Activated CD4-positive, alpha-beta T cell treated with anti-CD3 and anti-CD28 coated beads, Interleukin-2, amount 10 ng/mL, durations not matched to agents 7 days and 5 days (primary cell): ENCODE data around the gene HSPA8. TPM values are rescaled to one million over a fixed set of nuclear protein-coding genes. Genes with fewer than 3 reads are reported as not detected.

Source experiments
- CTCF ChIA-PET: fragments of 350-600 bp; sonication (Branson Sonifier 250); formaldehyde crosslinking; loops from one replicate; lab custom pipeline; 2021; ENCODE audit warnings: antibody characterized with exemption; lab: Charles Lee
- POLR2A ChIA-PET: fragments of 350-600 bp; sonication (Branson Sonifier 250); formaldehyde crosslinking; loops from one replicate; lab custom pipeline; 2021; ENCODE audit warnings: antibody characterized with exemption; lab: Charles Lee
- DNase-seq: peaks from one replicate; pipeline ENCODE4 v3.0.0-alpha.2; 2020
- H3K27ac Mint-ChIP-seq: one replicate; pipeline ENCODE4 v1.8.0; 2021; ENCODE audit warnings: mild to moderate bottlenecking, moderate library complexity, mixed read lengths
- H3K27me3 Mint-ChIP-seq: one replicate; pipeline ENCODE4 v1.8.0; 2021; ENCODE audit warnings: mixed read lengths
- H3K36me3 Mint-ChIP-seq: one replicate; pipeline ENCODE4 v1.8.0; 2021; ENCODE audit warnings: low read depth, mixed read lengths
- H3K4me1 Mint-ChIP-seq: one replicate; pipeline ENCODE4 v1.8.0; 2021; ENCODE audit warnings: mixed read lengths
- H3K4me3 Mint-ChIP-seq: one replicate; pipeline ENCODE4 v1.8.0; 2021; ENCODE audit warnings: mild to moderate bottlenecking, moderate library complexity, mixed read lengths
- H3K9me3 Mint-ChIP-seq: one replicate; pipeline ENCODE4 v1.8.0; 2021; ENCODE audit warnings: mixed read lengths
- total RNA-seq, 2 experiments: library from RNA; stranded (reverse); gene quantifications; one replicate each; pipeline ENCODE4 v1.2.3, GENCODE V29; 2021

The HSPA8 gene
- total RNA-seq, 2 experiments from 2014 or later: 2,083 to 2,541 TPM

DNA sequence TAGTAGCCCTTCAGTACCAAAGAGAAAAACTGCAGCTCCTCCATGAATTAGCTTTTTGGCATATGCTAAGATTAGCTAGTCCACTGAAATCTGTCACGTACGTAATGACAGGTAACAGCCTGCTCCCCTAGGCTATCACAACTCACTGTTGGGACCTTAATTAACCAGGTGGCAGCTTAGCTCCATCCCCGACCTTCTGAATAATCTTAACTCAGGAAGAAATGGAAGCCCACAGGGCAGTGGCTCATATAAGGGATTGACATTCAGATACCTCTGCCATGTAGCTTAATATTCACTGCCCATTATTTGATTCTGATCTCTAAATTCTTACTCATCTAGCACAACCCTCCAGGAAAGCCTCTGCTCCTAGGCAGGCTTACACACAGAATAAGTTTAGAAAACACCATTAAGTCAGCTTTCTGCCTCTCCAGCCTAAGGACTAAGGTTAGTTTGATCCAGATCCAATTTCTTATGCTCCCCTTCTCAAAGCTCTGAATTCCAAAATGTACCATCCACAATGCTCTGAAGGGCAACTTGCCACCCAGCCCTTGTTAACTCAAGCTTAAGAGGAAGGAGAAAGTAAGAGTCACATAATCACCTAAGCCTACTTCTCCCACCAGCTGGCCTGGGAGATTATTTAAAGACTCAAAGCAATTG lies 5.0 kb downstream of the HSPA8 start:
- Mint-ChIP-seq H3K9me3 (no peaks in the 10 kb centered on the region), H3K27ac (peak overlapping the region; percentile 78), H3K4me3 (peak overlapping the region; percentile 100), H3K27me3 (no peaks in the 10 kb centered on the region), H3K36me3 (peaks cover 78% of the 10 kb centered on the region), H3K4me1 (peaks cover 45% of the 10 kb centered on the region)
- CTCF ChIA-PET: interaction anchor here (0.6 to 3.4 kb wide), 7 partner anchors 9 to 394 kb away, joined by 3 to 12 read pairs (median 3); no protein-coding TSS in a partner anchor
- POLR2A ChIA-PET: interaction anchor here (0.5 to 0.8 kb wide), 4 partner anchors 24 to 441 kb away, joined by 3 to 4 read pairs (median 3); no protein-coding TSS in a partner anchor
- DNase-seq: no peak

DNA sequence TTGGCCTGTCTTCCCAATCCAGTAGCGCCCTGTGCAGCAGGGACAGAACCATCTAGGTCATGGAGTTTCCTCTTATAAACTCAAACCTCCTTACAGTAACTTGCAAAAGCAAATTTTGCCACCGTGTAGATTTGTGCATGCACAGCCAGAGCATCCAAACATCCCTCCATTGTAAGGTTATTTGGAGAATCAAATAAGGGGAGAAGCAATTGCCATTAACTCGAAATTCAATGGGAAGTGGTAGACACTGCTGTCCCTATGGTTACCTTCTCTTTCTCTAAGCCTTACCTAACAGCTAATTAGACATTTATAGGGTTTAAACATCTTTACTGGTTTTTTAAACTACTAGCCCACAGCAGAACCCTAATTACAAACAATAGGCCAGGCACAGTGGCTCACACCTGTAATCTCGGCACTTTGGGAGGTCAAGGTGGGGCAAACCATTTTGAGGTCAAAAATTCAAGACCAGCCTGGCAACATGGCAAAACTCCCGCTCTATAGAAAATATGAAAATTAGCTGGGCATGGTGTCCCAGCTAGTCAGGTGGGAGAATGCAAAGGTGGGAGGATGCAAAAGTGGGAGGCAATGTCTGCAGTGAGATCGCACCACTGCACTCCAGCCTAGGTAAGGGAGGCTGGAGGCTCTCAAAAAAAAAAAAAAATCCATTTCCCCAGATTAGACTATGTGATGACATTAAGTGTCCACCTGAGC lies 6.6 kb downstream of the HSPA8 start:
- ChIA-PET POLR2A (interaction anchor here (0.6 to 0.9 kb wide), 3 partner anchors 51 to 408 kb away, joined by 3 read pairs; no protein-coding TSS in a partner anchor), CTCF (interaction anchor here (0.6 to 3.4 kb wide), 13 partner anchors 8 to 192 kb away, joined by 3 to 13 read pairs (median 5); partner anchors contain the start of gene HSPA8)
- Mint-ChIP-seq H3K4me1 (peaks cover 45% of the 10 kb centered on the region), H3K27me3 (no peaks in the 10 kb centered on the region), H3K36me3 (peaks cover 62% of the 10 kb centered on the region), H3K4me3 (no peak overlapping the region), H3K27ac (peak overlapping the region; percentile 64), H3K9me3 (no peaks in the 10 kb centered on the region)
- no peak for DNase-seq

DNA sequence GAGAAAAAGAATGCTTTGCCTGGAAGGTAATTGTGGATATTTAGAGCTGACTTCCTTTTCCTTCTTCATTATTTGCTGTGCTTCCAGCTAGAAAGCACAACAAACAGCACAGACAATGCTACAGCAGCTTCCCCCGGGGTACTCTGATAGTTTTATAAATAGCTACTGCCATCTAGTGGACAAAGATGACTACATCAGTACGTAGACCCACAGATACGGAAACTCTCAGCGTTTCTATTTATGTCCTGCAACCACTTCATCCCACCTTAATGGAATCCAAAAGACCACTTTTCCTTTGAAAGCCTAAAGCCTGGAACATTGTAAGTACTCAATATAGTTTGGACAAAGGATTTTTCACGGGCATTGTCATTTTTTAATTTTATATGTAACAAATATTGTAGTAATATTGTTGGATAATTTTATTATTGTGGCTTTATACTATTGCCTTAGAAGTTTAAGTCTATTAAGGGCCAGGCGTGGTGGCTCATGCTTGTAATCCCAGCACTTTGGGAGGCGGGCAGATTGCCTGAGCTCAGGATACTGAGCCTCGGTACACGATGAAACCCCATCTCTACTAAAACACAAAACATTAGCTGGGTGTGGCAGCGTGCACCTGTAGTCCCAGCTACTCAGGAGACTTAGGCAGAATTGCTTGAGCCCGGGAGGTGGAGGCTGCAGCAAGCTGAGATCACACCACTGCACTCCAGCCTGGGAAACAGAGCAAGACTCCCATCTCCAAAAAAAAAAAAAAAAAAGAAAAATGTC lies 7.5 kb downstream of the HSPA8 start:
- peak overlapping the region; percentile 73 for H3K27ac Mint-ChIP-seq
- no peaks in the 10 kb centered on the region for H3K27me3 Mint-ChIP-seq
- CTCF ChIA-PET: interaction anchor here (0.5 to 3.4 kb wide), 23 partner anchors 8 to 1683 kb away, joined by 3 to 13 read pairs (median 4); partner anchors contain the start of gene HSPA8
- H3K4me1 Mint-ChIP-seq: peaks cover 45% of the 10 kb centered on the region
- peaks cover 53% of the 10 kb centered on the region for H3K36me3 Mint-ChIP-seq
- H3K9me3 Mint-ChIP-seq: no peaks in the 10 kb centered on the region
- POLR2A ChIA-PET: interaction anchor here (0.6 to 1.8 kb wide), 4 partner anchors 8 to 54 kb away, joined by 3 to 5 read pairs (median 3); partner anchors contain the start of gene HSPA8
- no peak overlapping the region for H3K4me3 Mint-ChIP-seq
- DNase-seq: peak; percentile 54

DNA sequence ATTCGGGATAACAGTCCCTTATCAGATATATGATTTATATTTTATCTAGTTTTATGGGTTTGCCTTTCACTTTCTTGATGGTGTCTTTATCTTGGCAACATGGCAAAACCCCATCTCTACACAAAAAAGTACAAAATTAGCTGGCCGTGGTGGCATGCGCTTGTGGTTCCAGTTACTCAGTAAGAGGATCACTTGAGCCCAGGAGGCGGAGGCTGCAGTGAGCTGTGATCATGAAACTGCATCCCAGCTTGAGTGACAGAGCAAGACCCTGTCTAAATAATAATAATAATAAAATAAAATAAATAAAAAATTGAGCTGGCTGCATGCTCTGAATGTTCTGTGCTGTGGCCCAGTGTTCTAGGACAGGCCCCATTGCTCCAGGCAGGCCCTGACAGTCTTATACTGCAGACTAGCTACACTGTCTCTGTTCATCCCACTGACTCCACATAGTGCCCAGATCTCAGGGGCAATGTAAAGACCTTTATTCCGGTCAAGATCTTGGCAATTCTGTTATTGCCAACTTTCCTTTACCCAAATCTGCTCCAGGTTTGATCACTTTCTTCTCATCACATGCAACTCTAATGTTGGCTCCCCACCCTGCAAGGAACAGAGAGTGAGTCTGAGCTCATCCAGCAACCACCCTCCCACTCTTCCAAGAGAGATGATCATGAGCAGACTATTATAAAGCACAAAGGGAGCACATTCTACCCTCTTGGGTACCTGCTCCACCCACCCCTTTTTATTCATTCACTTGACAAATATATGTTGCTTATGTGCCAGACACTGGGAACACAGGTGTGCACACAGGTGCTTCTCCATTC lies 8.8 kb downstream of the HSPA8 start:
- no peak for DNase-seq
- H3K4me3 Mint-ChIP-seq: no peak overlapping the region
- no peaks in the 10 kb centered on the region for H3K9me3 Mint-ChIP-seq
- no peak overlapping the region for H3K27ac Mint-ChIP-seq
- ChIA-PET POLR2A (interaction anchor here (1.8 kb wide), 1 partner anchor 9 kb away, joined by 5 read pairs; the partner anchor contains the start of gene HSPA8), CTCF (interaction anchor here (1.0 to 3.2 kb wide), 7 partner anchors 10 to 201 kb away, joined by 3 to 13 read pairs (median 4); partner anchors contain the start of gene HSPA8)
- H3K27me3 Mint-ChIP-seq: no peaks in the 10 kb centered on the region
- peaks cover 40% of the 10 kb centered on the region for H3K36me3 Mint-ChIP-seq
- H3K4me1 Mint-ChIP-seq: peaks cover 35% of the 10 kb centered on the region

DNA sequence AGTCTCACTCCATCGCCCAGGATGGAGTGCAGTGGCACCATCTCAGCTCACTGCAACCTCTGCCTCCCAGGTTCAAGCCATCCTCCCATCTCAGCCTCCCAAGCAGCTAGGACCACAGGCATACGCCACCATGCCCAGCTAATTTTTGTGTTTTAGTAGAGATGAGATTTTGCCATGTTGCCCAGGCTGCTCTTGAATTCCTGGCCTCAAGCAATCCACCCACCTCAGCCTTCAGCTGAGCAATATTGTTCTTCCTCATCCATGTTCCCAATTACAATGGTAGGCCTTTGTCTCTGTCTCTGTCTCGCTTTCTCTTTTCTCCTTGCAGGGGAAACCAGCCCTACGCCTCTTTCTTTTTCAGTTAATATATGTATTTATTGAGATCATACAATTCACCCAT lies 10.3 kb downstream of the HSPA8 start:
- H3K9me3 Mint-ChIP-seq: no peaks in the 10 kb centered on the region
- no peaks in the 10 kb centered on the region for H3K27me3 Mint-ChIP-seq
- H3K4me1 Mint-ChIP-seq: peaks cover 20% of the 10 kb centered on the region
- no peak for DNase-seq
- H3K36me3 Mint-ChIP-seq: peaks cover 25% of the 10 kb centered on the region
- no peak overlapping the region for H3K4me3 Mint-ChIP-seq
- ChIA-PET POLR2A (no interaction called here), CTCF (no interaction called here)
- no peak overlapping the region for H3K27ac Mint-ChIP-seq

DNA sequence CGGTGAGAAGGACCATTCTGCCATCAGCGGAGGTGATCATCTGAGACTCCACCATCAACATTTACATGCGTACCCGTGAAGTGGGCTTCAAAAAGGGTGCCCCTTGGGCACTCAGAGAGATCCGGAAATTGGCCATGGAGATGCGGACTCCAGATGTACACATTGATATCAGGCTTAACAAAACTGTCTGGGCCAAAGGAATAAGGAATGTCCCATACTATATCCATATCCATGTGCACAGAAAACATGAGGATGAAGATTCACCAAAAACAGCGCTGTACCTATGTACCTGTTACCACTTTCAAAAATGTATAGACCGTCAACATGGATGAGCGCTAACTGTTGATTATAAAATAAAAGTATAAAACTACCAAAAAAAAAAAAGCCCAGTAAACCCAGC lies 10.8 kb downstream of the HSPA8 start:
- CTCF ChIA-PET: no interaction called here
- Mint-ChIP-seq H3K9me3 (no peaks in the 10 kb centered on the region), H3K27me3 (no peaks in the 10 kb centered on the region), H3K4me1 (peaks cover 15% of the 10 kb centered on the region), H3K4me3 (no peak overlapping the region), H3K36me3 (peaks cover 20% of the 10 kb centered on the region), H3K27ac (no peak overlapping the region)
- POLR2A ChIA-PET: no interaction called here
- DNase-seq: no peak

DNA sequence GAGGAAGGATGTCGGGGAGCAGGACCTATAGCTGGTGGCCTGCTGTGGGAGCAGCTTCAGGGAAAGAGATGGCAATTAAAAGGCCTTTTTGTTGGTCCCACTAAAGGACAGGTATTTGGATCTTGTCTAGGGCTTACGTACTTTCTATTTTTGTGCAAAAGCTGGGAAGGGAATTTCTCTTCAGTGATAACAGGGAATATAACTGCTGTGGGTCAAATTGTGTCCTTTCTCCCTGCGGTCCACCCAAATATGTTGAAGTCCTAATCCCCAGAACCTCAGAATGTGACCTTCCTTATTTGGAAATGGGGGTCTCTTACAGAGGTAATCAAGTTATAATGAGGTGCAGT lies 14.0 kb downstream of the HSPA8 start:
- CTCF ChIA-PET: interaction anchor here (0.7 to 2.2 kb wide), 5 partner anchors 10 to 115 kb away, joined by 3 to 7 read pairs (median 5); no protein-coding TSS in a partner anchor

DNA sequence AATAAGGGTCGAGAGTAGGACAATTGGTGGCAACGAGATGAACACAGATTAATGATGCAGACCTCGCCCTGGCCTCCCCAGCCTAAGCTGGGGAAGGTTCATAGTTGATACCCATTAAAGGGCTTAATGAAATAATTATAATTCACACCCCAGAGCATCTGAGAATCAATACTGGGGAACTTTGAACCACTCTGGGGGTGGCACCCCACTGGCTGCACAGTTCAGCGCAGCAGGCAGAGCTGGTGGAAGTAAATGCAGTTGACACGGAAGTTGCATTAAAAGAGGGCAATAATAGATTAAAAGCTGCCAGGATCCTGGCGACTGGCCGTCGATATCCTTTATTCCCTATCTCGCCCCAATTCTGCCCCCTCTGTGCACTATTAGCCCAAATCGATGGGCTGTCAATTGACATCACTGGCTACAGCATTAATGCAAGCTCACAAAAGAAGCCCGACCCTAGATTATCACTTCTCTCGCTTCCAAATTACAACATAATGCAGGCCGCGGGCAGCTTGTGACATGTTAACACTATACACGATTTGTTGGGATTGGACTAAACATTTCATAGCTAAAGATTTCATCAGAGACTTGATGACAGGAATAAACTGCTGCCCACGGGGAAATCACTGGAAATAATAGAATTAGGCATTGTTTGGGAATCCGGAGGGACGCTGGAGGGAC lies 14.5 kb downstream of the HSPA8 start:
- Mint-ChIP-seq H3K4me1 (no peaks in the 10 kb centered on the region), H3K27me3 (no peaks in the 10 kb centered on the region), H3K4me3 (no peak overlapping the region), H3K9me3 (no peaks in the 10 kb centered on the region), H3K36me3 (no peaks in the 10 kb centered on the region), H3K27ac (no peak overlapping the region)
- ChIA-PET POLR2A (no interaction called here), CTCF (interaction anchor here (0.7 to 2.2 kb wide), 7 partner anchors 10 to 193 kb away, joined by 3 to 7 read pairs (median 3); no protein-coding TSS in a partner anchor)
- no peak for DNase-seq

More for the DNA sequence above, 14.0 kb downstream of the HSPA8 start:
- H3K27me3 Mint-ChIP-seq: no peaks in the 10 kb centered on the region
- H3K9me3 Mint-ChIP-seq: no peaks in the 10 kb centered on the region
- no peaks in the 10 kb centered on the region for H3K36me3 Mint-ChIP-seq
- no peaks in the 10 kb centered on the region for H3K4me1 Mint-ChIP-seq
- POLR2A ChIA-PET: no interaction called here
- DNase-seq: no peak
- H3K4me3 Mint-ChIP-seq: no peak overlapping the region
- no peak overlapping the region for H3K27ac Mint-ChIP-seq

DNA sequence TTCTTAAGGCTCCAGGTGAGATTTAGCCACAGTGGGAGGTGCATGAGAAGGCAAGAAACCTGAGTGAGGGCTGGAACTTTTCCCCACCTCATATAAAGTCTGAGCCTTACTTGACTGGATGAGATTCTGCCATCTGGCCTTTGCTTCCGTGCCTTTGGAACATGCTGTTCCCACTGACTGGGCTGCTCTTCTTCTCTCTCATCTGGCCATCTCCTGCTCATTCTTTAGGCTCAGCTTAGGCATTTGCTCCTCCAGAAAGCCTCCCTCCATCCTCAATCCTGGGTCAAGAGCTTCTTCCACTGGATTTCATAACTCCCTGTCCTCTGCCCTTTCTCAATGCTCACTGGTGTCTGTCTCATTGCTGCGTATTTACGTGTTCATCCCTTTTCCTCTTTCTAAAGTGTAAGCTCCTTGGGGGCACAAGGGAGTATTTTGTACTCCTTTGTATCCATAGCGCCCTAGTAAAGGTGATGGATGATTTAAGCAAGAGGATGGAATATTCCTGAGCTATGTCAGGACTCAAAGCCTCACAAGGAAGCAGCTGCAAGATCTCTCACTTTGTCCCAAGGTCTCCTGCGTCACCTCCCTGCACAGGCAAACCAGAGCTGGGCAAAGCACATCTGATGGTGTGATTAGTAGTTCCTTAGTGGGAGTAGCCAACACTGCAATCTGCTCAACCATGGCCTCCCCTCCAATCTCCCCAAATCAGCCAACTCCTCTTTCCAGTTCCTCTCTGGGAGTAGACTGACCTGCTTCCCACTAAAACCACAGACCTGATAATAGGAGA lies 15.3 kb downstream of the HSPA8 start:
- H3K4me3 Mint-ChIP-seq: no peak overlapping the region
- H3K4me1 Mint-ChIP-seq: no peaks in the 10 kb centered on the region
- CTCF ChIA-PET: interaction anchor here (0.7 to 2.2 kb wide), 6 partner anchors 9 to 192 kb away, joined by 3 to 7 read pairs (median 4); no protein-coding TSS in a partner anchor
- H3K27ac Mint-ChIP-seq: no peak overlapping the region
- H3K27me3 Mint-ChIP-seq: no peaks in the 10 kb centered on the region
- H3K36me3 Mint-ChIP-seq: no peaks in the 10 kb centered on the region
- no peaks in the 10 kb centered on the region for H3K9me3 Mint-ChIP-seq
- POLR2A ChIA-PET: no interaction called here
- no peak for DNase-seq

DNA sequence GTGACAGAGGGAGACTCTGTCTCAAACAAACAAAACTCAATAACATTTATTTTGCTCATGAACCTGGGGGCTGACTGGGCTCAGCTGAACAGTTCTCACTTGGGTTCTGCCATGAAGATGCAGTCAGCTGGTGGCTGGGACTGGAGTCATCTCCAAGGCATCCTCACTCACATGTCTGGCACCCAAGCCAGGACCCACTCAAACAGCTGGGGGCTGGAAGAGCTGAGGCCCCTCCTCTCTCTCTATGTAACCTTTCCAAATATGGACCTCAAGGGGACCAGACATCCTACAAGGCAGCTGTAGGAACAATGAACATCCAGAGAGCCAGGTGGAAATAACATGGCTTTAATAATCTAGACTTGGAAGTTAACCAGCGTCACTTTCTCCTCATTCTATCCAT lies 16.8 kb downstream of the HSPA8 start:
- Mint-ChIP-seq H3K4me1 (no peaks in the 10 kb centered on the region), H3K27me3 (no peaks in the 10 kb centered on the region), H3K9me3 (no peaks in the 10 kb centered on the region), H3K4me3 (no peak overlapping the region), H3K36me3 (no peaks in the 10 kb centered on the region), H3K27ac (no peak overlapping the region)
- POLR2A ChIA-PET: no interaction called here
- CTCF ChIA-PET: no interaction called here
- no peak for DNase-seq

DNA sequence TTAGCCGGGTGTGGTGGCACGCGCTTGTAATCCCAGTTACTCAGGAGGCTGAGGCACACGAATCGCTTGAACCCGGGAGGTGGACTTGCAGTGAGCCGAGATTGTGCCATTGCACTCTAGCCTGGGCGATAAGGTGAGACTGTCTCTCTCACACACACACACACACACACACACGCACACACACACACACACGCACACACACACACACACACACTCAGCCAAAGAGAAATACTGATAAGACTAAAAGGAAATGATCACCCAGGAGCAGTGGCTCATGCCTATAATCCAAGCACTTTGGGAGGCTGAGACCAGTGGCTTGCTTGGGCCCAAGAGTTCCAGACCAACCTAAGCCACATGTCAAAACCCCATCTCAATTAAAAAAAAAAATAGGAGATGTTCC lies 20.8 kb downstream of the HSPA8 start:
- H3K4me3 Mint-ChIP-seq: no peak overlapping the region
- H3K36me3 Mint-ChIP-seq: no peaks in the 10 kb centered on the region
- CTCF ChIA-PET: no interaction called here
- DNase-seq: no peak
- H3K4me1 Mint-ChIP-seq: no peaks in the 10 kb centered on the region
- H3K27me3 Mint-ChIP-seq: no peaks in the 10 kb centered on the region
- H3K27ac Mint-ChIP-seq: no peak overlapping the region
- POLR2A ChIA-PET: no interaction called here
- H3K9me3 Mint-ChIP-seq: no peaks in the 10 kb centered on the region
